Transverse colon (tissue), 4 donors: ENCODE measurements around the gene RABEP2.

ENCODE experiments used
- POLR2AphosphoS5 ChIP-seq, 3 donors: sonication (generic); formaldehyde crosslinking; IDR thresholded peaks; one replicate each; pipeline ENCODE4 v1.6.1; 2016; ENCODE audit warnings: antibody characterized with exemption in 3 of 3
- TF ChIP-seq, protein P1 (sequence below), 5 experiments: fragments of 200-600 bp in 3 of 5; fragments of 450-650 bp in 2 of 5; sonication (generic) in 3 of 5; IDR thresholded peaks; 1 replicate in 2 of 5; 2 replicates in 3 of 5; pipeline ENCODE4 v1.5.1; 2016 to 2017; ENCODE audit warnings: antibody characterized with exemption in 5 of 5, inconsistent platforms in 3 of 5, mild to moderate bottlenecking in 2 of 5, moderate library complexity in 1 of 5

DNA sequence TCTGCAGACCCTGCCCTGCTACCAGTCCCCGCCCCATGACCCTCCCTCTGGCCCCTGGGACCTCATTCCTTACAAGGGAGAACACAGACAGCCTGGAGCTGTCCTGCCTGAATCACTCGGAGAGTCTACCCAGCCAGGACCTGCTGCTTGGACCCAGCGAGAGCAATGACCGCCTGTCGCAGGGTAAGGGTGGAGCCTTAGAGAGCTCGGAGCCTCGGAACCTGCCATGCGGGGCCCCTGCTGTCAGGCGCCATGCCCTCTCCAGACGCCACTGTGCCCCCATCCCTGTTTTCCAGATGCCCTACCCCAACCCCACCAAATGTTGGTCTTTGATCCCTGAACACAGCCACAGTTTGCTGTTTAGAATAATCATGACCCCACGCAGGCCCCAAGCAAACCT, 55.8 kb downstream of the RABEP2 start:
- TF ChIP-seq POLR2AphosphoS5 (IDR thresholded peaks at IDR 0.05) = no peak
- TF ChIP-seq, protein P1, sequence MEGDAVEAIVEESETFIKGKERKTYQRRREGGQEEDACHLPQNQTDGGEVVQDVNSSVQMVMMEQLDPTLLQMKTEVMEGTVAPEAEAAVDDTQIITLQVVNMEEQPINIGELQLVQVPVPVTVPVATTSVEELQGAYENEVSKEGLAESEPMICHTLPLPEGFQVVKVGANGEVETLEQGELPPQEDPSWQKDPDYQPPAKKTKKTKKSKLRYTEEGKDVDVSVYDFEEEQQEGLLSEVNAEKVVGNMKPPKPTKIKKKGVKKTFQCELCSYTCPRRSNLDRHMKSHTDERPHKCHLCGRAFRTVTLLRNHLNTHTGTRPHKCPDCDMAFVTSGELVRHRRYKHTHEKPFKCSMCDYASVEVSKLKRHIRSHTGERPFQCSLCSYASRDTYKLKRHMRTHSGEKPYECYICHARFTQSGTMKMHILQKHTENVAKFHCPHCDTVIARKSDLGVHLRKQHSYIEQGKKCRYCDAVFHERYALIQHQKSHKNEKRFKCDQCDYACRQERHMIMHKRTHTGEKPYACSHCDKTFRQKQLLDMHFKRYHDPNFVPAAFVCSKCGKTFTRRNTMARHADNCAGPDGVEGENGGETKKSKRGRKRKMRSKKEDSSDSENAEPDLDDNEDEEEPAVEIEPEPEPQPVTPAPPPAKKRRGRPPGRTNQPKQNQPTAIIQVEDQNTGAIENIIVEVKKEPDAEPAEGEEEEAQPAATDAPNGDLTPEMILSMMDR (IDR thresholded peaks at IDR 0.05) = no peak
